ENCODE data around the gene MAP2K5.
A peak's percentile ranks its signal among the peaks of the same experiment; 100 is the strongest.
"Not testable (repeated sequence)": the region's sequence is repeated elsewhere in the genome, so short reads cannot be mapped to it uniquely, and the experiment has no call there.

Gene MAP2K5

GRCh38 chr15:67601073-67601472, 58.6 kb downstream of the MAP2K5 start:
- DNase-seq (ENCODE audit: low spot score): no peak

GRCh38 chr15:67603063-67603462, 60.6 kb downstream of the MAP2K5 start:
- no peak for DNase-seq (ENCODE audit: low spot score)

- DNase-seq (ENCODE audit: low spot score): no peak
Measured at GRCh38 chr15:67605871-67606270, 63.4 kb downstream of the MAP2K5 start.

- no peak for DNase-seq (ENCODE audit: low spot score)
Measured at GRCh38 chr15:67606742-67607141, 64.2 kb downstream of the MAP2K5 start.

- DNase-seq (ENCODE audit: low spot score): no peak
Measured at GRCh38 chr15:67607329-67607728, 64.8 kb downstream of the MAP2K5 start.

- no peak for DNase-seq (ENCODE audit: low spot score)
Measured at GRCh38 chr15:67607959-67608637, 65.6 kb downstream of the MAP2K5 start.

GRCh38 chr15:67608638-67608959, 66.1 kb downstream of the MAP2K5 start:
- no peak for DNase-seq (ENCODE audit: low spot score)

- DNase-seq (ENCODE audit: low spot score): no peak
Measured at GRCh38 chr15:67611370-67612369, 69.2 kb downstream of the MAP2K5 start.

- no peak for DNase-seq (ENCODE audit: low spot score)
Measured at GRCh38 chr15:67613211-67613610, 70.7 kb downstream of the MAP2K5 start.

GRCh38 chr15:67613708-67614107, 71.2 kb downstream of the MAP2K5 start:
- DNase-seq (ENCODE audit: low spot score): peak; percentile 45

GRCh38 chr15:67615131-67615534, 72.6 kb downstream of the MAP2K5 start:
- not testable (repeated sequence) for DNase-seq (ENCODE audit: low spot score)

- no peak for DNase-seq (ENCODE audit: low spot score)
Measured at GRCh38 chr15:67618297-67618696, 75.8 kb downstream of the MAP2K5 start.

GRCh38 chr15:67622110-67622509, 79.6 kb downstream of the MAP2K5 start:
- DNase-seq (ENCODE audit: low spot score): no peak

GRCh38 chr15:67632261-67632660, 89.8 kb downstream of the MAP2K5 start:
- DNase-seq (ENCODE audit: low spot score): no peak

- DNase-seq (ENCODE audit: low spot score): not testable (repeated sequence)
Measured at GRCh38 chr15:67635950-67636349, 93.4 kb downstream of the MAP2K5 start.

GRCh38 chr15:67639591-67639990, 97.1 kb downstream of the MAP2K5 start:
- no peak for DNase-seq (ENCODE audit: low spot score)

GRCh38 chr15:67641453-67641852, 99.0 kb downstream of the MAP2K5 start:
- DNase-seq (ENCODE audit: low spot score): no peak

- DNase-seq (ENCODE audit: low spot score): no peak
Measured at GRCh38 chr15:67646847-67647246, 104.3 kb downstream of the MAP2K5 start.

- no peak for DNase-seq (ENCODE audit: low spot score)
Measured at GRCh38 chr15:67652586-67652985, 110.1 kb downstream of the MAP2K5 start.

- DNase-seq (ENCODE audit: low spot score): no peak
Measured at GRCh38 chr15:67660446-67660845, 117.9 kb downstream of the MAP2K5 start.

GRCh38 chr15:67660874-67661606, 118.5 kb downstream of the MAP2K5 start:
- DNase-seq (ENCODE audit: low spot score): no peak

- no peak for DNase-seq (ENCODE audit: low spot score)
Measured at GRCh38 chr15:67670647-67671305, 128.3 kb downstream of the MAP2K5 start.

Measured in RKO (cell line).